Lower lobe of right lung (tissue), 2 donors: ENCODE measurements around the gene NUMA1. TPM values are rescaled to one million over a fixed set of nuclear protein-coding genes. Genes with fewer than 3 reads are reported as not detected.

Source experiments
- ATAC-seq, 2 donors: fragments of 200-7000 bp; cut with Tn5 transposase; one replicate each; pipeline ENCODE4 v1.9.1; 2020 to 2022; ENCODE audit warnings: mild to moderate bottlenecking in 2 of 2, moderate library complexity in 2 of 2
- DNase-seq: peaks from one replicate; pipeline ENCODE4 v3.0.0-alpha.2; 2020
- H3K27ac ChIP-seq: fragments of 200-600 bp; one replicate; pipeline ENCODE4 v1.8.0; 2022
- H3K27me3 ChIP-seq: fragments of 200-600 bp; one replicate; pipeline ENCODE4 v1.8.0; 2022; ENCODE audit warnings: low read depth
- H3K36me3 ChIP-seq: fragments of 200-600 bp; one replicate; pipeline ENCODE4 v1.8.0; 2022; ENCODE audit warnings: mild to moderate bottlenecking
- H3K4me1 ChIP-seq: fragments of 200-600 bp; one replicate; pipeline ENCODE4 v1.8.0; 2022
- H3K4me3 ChIP-seq: fragments of 200-600 bp; one replicate; pipeline ENCODE4 v1.8.0; 2022; ENCODE audit warnings: mild to moderate bottlenecking
- H3K9me3 ChIP-seq: fragments of 200-600 bp; one replicate; pipeline ENCODE4 v1.8.0; 2022
- CTCF ChIP-seq: fragments of 200-600 bp; IDR thresholded peaks from one replicate; pipeline ENCODE4 v1.8.0; 2022; ENCODE audit warnings: antibody characterized with exemption, mild to moderate bottlenecking
- intact Hi-C: fragments of 100-400 bp; cut with DNase I; formaldehyde crosslinking; loops from one replicate; pipeline ENCODE4 v1.11.0; 2022
- long read RNA-seq: library from polyadenylated mRNA; unstranded; transcript quantifications from one replicate; pipeline ENCODE4 v2.0.0, GENCODE V29; 2021
- total RNA-seq: library from RNA; stranded (reverse); fragmentation: NEBNext Ultra II Directional; extraction: Animal tissue kit (Norgen Biotek cat#: 25700); gene quantifications from one replicate; pipeline ENCODE4 v1.2.1, GENCODE V29; 2021
- donor health status: DM: no; HTN: yes; CAD: no; lungs with severe emphysema.

NUMA1 gene, protein sequence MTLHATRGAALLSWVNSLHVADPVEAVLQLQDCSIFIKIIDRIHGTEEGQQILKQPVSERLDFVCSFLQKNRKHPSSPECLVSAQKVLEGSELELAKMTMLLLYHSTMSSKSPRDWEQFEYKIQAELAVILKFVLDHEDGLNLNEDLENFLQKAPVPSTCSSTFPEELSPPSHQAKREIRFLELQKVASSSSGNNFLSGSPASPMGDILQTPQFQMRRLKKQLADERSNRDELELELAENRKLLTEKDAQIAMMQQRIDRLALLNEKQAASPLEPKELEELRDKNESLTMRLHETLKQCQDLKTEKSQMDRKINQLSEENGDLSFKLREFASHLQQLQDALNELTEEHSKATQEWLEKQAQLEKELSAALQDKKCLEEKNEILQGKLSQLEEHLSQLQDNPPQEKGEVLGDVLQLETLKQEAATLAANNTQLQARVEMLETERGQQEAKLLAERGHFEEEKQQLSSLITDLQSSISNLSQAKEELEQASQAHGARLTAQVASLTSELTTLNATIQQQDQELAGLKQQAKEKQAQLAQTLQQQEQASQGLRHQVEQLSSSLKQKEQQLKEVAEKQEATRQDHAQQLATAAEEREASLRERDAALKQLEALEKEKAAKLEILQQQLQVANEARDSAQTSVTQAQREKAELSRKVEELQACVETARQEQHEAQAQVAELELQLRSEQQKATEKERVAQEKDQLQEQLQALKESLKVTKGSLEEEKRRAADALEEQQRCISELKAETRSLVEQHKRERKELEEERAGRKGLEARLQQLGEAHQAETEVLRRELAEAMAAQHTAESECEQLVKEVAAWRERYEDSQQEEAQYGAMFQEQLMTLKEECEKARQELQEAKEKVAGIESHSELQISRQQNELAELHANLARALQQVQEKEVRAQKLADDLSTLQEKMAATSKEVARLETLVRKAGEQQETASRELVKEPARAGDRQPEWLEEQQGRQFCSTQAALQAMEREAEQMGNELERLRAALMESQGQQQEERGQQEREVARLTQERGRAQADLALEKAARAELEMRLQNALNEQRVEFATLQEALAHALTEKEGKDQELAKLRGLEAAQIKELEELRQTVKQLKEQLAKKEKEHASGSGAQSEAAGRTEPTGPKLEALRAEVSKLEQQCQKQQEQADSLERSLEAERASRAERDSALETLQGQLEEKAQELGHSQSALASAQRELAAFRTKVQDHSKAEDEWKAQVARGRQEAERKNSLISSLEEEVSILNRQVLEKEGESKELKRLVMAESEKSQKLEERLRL (N-terminal part only)
- total RNA-seq = 200 TPM
- long read RNA-seq, transcript NUMA1-223 (14 exons, 2,766 nt) = minor isoform, 6 of 122 reads
- long read RNA-seq, transcript NUMA1-217 (7 exons, 2,276 nt) = major isoform, 9 of 122 reads
- long read RNA-seq, partial matches to known transcripts = 70 of 122 reads
- long read RNA-seq, other reads (novel, unspliced or antisense) = 37 of 122 reads

GRCh38 chr11:72080326-72081183, at the start of gene NUMA1, which contains the start of gene LRRC51:
Gene NUMA1 (minus strand): TSS chr11:72080542. CDS start chr11:72035943, 44,599 bp downstream.
Gene LRRC51 (plus strand): TSS chr11:72080850. CDS start chr11:72089084, 8,234 bp downstream.
- Histone ChIP-seq H3K27me3 (no peaks in the 10 kb centered on the region), H3K4me1 (peaks cover 26% of the 10 kb centered on the region), H3K27ac (peak within 1 kb of the TSS; percentile 85), H3K36me3 (peaks cover 6% of the 10 kb centered on the region), H3K4me3 (peak within 1 kb of the TSS; percentile 70), H3K9me3 (no peaks in the 10 kb centered on the region)
- TF ChIP-seq CTCF = no peak
- intact Hi-C loops = no loop called here
- DNase-seq = peak; percentile 100
- ATAC-seq = peak; percentile 97 to 98

GRCh38 chr11:72129381-72129780, 49.0 kb upstream of the NUMA1 start:
- intact Hi-C loops = no loop called here
- ATAC-seq (no peak), DNase-seq (no peak)
- no peaks in the 10 kb centered on the region for H3K4me1 ChIP-seq
- H3K27ac ChIP-seq = no peak overlapping the region
- no peaks in the 10 kb centered on the region for H3K9me3 ChIP-seq
- H3K36me3 ChIP-seq = no peaks in the 10 kb centered on the region
- no peak overlapping the region for H3K4me3 ChIP-seq
- no peaks in the 10 kb centered on the region for H3K27me3 ChIP-seq
- no peak for TF ChIP-seq CTCF

DNA sequence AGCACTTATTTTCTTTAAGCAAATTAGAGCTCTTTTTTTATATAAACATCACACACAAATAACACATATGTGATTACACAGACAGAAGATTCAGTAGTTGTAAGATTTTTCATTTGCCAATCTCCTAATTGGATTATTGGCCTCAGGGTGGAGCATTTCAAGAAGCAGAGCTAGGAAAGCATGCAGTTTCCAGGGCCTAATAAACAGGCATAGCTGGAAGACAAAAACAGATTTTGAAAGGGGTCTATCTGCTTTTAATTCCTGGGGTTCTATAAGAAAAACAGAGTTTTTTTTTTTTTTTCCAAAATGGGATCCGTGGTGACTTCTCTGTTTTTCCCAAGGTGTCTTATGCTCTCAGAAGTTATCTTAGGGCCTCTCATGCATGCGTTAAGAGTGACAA, 47.6 kb upstream of the NUMA1 start:
- Histone ChIP-seq H3K9me3 (no peaks in the 10 kb centered on the region), H3K4me3 (no peak overlapping the region), H3K27ac (no peak overlapping the region), H3K36me3 (no peaks in the 10 kb centered on the region), H3K27me3 (no peaks in the 10 kb centered on the region), H3K4me1 (no peaks in the 10 kb centered on the region)
- TF ChIP-seq CTCF = no peak
- no peak for DNase-seq
- intact Hi-C loops = no loop called here
- no peak for ATAC-seq

GRCh38 chr11:72125956-72126355, 45.6 kb upstream of the NUMA1 start:
- H3K27ac ChIP-seq = no peak overlapping the region
- H3K4me3 ChIP-seq = no peak overlapping the region

More at GRCh38 chr11:72125956-72126355, 45.6 kb upstream of the NUMA1 start:
- ATAC-seq = no peak
- intact Hi-C loops = no loop called here
- Histone ChIP-seq H3K36me3 (no peaks in the 10 kb centered on the region), H3K4me1 (no peaks in the 10 kb centered on the region), H3K9me3 (no peaks in the 10 kb centered on the region), H3K27me3 (no peaks in the 10 kb centered on the region)
- no peak for DNase-seq
- no peak for TF ChIP-seq CTCF
